Pancreas (tissue), 10 donors: ENCODE data around the gene P2RX5. TPM values are rescaled to one million over a fixed set of nuclear protein-coding genes. Genes with fewer than 3 reads are reported as not detected.
"Not testable (repeated sequence)": the region's sequence is repeated elsewhere in the genome, so short reads cannot be mapped to it uniquely, and the experiment has no call there.

Experiments
- ATAC-seq, 4 donors: fragments of 200-7000 bp; cut with Tn5 transposase; one replicate each; pipeline versions ENCODE4 v1.8.0 to v1.9.1; 2020; ENCODE audit warnings: mild to moderate bottlenecking in 4 of 4, moderate library complexity in 4 of 4
- DNase-seq, 6 donors: peaks; one replicate each; pipeline ENCODE4 v3.0.0-alpha.2; 2020
- FAIRE-seq: peaks from 2 replicates; lab custom pipeline; 2012; peaks lifted over from hg19 to GRCh38; lab: Jason Lieb, UNC
- H3K27ac ChIP-seq, 4 donors: fragments of 200-600 bp; sonication (generic); 1 replicate in 3 of 4; 2 replicates in 1 of 4; pipeline versions ENCODE4 v1.5.0 to v1.8.0; 2020
- H3K27me3 ChIP-seq, 4 donors: fragments of 200-600 bp; one replicate each; pipeline ENCODE4 v1.8.0; 2021
- H3K36me3 ChIP-seq, 3 donors: fragments of 200-600 bp; sonication (generic) in 1 of 3; one replicate each; pipeline versions ENCODE4 v1.5.0 to v1.8.0; 2020 to 2021
- H3K4me1 ChIP-seq, 3 donors: fragments of 200-600 bp; one replicate each; pipeline ENCODE4 v1.8.0; 2021
- H3K4me3 ChIP-seq, 4 donors: fragments of 200-600 bp; sonication (generic) in 2 of 4; one replicate each; pipeline versions ENCODE4 v1.5.0 to v1.8.0; 2020 to 2021
- H3K9me3 ChIP-seq, 4 donors: fragments of 200-600 bp; one replicate each; pipeline ENCODE4 v1.8.0; 2021
- WGBS, 2 donors: extraction: QIAGEN DNeasy Blood & Tissue Kit; methylation state at CpG; one replicate each; pipeline ENCODE4 v1.1.7; 2013; 5-methylcytosine and 5-hydroxymethylcytosine counted together
- intact Hi-C, 3 donors: fragments of 100-400 bp; cut with DNase I; formaldehyde crosslinking; loops; one replicate each; pipeline versions ENCODE4 v1.11.1 to v1.14.2; 2022
- polyA plus RNA-seq, 2 donors: library from polyadenylated mRNA; stranded (reverse); fragments of 200-250 nt; gene quantifications; one replicate each; pipeline ENCODE4 v1.2.3, GENCODE V29; 2013
- total RNA-seq, 6 donors: library from RNA; stranded (reverse); fragmentation: NEBNext Ultra II Directional in 4 of 6; extraction: Animal tissue kit (Norgen Biotek cat#: 25700) in 4 of 6; gene quantifications; one replicate each; pipeline versions ENCODE4 v1.2.1 to v1.2.4, GENCODE V29; 2021 to 2023
- TF ChIP-seq, protein P1 (sequence below), 4 donors: fragments of 200-600 bp; sonication (generic) in 3 of 4; IDR thresholded peaks; one replicate each; pipeline versions ENCODE4 v1.5.0 to v1.8.0; 2021; ENCODE audit warnings: antibody characterized with exemption in 4 of 4
- donor health status: healthy with polysubstance abuse.
- donor health status: DM: no; HTN: no; CAD: no; lungs with moderate emphysema.
- donor health status: DM: no; HTN: no; CAD: no.
- donor health status: control.
- donor health status: control.
- donor health status: Bipolar disorder and iron deficiency.
- donor health status: DM: yes; HTN: yes; CAD: no.
- donor health status: DM: no; HTN: no; CAD: no.
- donor health status: DM: no; HTN: no; CAD: no.
- donor health status: DM: yes; HTN: yes; CAD: no.

The P2RX5 gene
- total and polyA plus RNA-seq, 8 donors: 0.13 to 1.4 (median 0.55) TPM

DNA sequence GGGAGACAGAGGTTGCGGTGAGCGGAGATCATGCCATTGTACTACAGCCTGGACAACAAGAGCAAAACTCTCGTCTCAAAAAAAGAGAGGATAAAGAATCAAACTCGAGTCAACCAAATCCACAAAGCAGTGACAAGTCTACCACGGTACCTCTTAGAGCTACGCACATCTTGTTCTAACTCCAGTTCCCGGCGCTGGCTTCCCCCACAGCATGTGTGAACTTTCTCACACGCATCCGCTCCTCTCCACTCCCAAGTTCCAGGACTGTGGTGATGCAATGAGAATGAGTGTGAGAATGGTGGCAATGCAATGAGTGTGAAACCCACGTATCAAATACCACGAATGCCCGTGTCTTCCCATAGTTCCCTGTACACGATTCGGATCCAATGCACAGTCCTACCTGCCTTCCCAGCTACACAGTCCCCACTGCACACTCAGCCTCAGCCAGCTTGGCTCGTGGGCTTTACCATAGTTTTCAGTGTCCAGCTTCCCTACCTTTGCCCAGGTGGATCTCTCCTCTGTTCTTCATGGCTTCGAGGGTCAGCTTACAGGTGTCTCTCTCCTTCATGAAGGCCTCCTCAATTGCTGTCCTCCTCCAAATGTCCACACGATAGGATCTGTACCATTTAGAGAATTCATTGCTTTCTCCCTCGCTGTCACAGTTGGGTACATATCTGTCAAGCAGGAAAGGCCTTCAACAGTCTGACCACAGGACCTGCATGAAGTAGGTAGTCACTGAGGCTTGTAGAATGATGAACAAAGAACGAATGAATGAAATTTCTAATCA lies 9.2 kb upstream of the P2RX5 start:
- intact Hi-C loops: no loop called here
- no peak for FAIRE-seq
- Histone ChIP-seq H3K27ac (no peak overlapping the region), H3K4me1 (no peaks in the 10 kb centered on the region), H3K27me3 (no peaks in the 10 kb centered on the region), H3K9me3 (no peaks in the 10 kb centered on the region), H3K36me3 (no peaks in the 10 kb centered on the region), H3K4me3 (no peak overlapping the region)
- ATAC-seq: no peak
- TF ChIP-seq, protein P1, sequence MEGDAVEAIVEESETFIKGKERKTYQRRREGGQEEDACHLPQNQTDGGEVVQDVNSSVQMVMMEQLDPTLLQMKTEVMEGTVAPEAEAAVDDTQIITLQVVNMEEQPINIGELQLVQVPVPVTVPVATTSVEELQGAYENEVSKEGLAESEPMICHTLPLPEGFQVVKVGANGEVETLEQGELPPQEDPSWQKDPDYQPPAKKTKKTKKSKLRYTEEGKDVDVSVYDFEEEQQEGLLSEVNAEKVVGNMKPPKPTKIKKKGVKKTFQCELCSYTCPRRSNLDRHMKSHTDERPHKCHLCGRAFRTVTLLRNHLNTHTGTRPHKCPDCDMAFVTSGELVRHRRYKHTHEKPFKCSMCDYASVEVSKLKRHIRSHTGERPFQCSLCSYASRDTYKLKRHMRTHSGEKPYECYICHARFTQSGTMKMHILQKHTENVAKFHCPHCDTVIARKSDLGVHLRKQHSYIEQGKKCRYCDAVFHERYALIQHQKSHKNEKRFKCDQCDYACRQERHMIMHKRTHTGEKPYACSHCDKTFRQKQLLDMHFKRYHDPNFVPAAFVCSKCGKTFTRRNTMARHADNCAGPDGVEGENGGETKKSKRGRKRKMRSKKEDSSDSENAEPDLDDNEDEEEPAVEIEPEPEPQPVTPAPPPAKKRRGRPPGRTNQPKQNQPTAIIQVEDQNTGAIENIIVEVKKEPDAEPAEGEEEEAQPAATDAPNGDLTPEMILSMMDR (IDR thresholded peaks at IDR 0.05): no peak
- WGBS, 2 donors: 60 to 67% methylated on average over 20 of the region's 20 CpGs
- DNase-seq: no peak

DNA sequence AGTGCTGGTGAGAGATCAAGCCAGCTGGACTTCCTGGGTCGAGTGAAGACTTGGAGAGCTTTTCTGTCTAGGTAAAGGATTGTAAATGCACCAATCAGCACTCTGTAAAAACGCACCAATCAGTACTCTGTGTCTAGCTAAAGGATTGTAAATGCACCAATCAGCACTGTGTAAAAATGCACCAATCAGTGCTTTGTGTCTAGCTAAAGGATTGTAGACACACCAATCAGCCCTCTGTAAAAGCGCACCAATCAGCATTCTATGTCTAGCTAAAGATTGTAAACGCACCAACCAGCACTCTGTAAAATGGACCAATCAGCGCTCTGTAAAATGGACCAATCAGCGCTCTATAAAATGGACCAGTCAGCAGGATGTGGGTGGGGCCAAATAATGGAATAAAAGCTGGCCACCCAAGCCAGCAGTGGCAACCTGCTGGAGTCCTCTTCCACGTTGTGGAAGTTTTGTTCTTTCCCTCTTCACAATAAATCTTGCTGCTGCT lies 6.1 kb upstream of the P2RX5 start:
- H3K27ac ChIP-seq, H3K27me3 ChIP-seq, H3K9me3 ChIP-seq, DNase-seq, H3K36me3 ChIP-seq, H3K4me3 ChIP-seq, ATAC-seq, intact Hi-C loops, H3K4me1 ChIP-seq, FAIRE-seq: not testable (repeated sequence)
- WGBS, 2 donors: 80 to 82% methylated on average over 7 of the region's 7 CpGs

DNA sequence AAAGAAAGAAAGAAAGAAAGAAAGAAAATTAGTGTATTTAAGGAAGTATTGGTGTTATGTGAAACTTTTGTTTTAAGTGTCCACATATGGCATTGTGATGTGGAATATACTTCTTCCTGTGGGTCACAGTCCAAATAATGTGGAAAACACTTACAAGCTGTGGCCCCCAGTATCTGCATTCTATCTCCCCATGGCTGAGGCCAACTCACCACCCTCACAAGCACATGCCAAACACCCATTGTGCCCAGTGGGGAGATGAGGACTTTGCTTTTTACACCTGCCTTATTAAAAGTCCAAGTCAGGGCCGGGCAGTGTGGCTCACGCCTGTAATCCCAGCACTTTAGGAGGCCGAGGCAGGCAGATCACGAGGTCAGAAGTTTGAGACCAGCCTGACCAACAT lies 4.0 kb upstream of the P2RX5 start:
- intact Hi-C loops: no loop called here
- H3K4me1 ChIP-seq: no peaks in the 10 kb centered on the region
- no peak overlapping the region for H3K27ac ChIP-seq
- TF ChIP-seq, protein P1 (IDR thresholded peaks at IDR 0.05): no peak
- no peaks in the 10 kb centered on the region for H3K27me3 ChIP-seq
- ATAC-seq (no peak), DNase-seq (no peak), FAIRE-seq (no peak)
- H3K36me3 ChIP-seq: no peaks in the 10 kb centered on the region
- WGBS, 2 donors: 80 to 88% methylated on average over 4 of the region's 4 CpGs
- no peaks in the 10 kb centered on the region for H3K9me3 ChIP-seq
- H3K4me3 ChIP-seq: no peak overlapping the region

DNA sequence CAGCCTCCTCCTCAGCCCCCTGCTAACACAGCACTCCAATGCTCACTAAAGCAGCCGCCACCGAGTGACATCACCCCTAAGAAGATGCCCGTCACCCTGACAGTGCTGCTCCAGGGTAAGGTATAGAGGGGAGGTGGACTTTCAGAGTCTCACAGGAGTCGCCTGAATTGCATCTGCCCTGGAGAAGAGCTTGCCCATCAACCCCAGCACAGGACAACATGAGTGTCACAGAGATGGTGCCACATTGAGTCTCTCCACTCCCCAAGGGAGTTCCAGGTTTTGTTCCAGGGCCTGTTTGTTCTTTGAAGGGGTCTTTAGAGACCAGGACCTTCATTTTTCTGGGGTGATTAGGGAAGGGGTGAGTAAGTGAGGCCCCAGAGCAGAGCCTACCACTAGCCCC lies 2.2 kb upstream of the P2RX5 start:
- DNase-seq: no peak
- intact Hi-C loops: no loop called here
- no peaks in the 10 kb centered on the region for H3K36me3 ChIP-seq
- no peaks in the 10 kb centered on the region for H3K27me3 ChIP-seq
- WGBS, 2 donors: 73 to 78% methylated on average over 4 of the region's 4 CpGs
- TF ChIP-seq, protein P1 (IDR thresholded peaks at IDR 0.05): no peak
- no peaks in the 10 kb centered on the region for H3K4me1 ChIP-seq
- no peak for FAIRE-seq
- H3K4me3 ChIP-seq: no peak overlapping the region
- ATAC-seq: no peak
- H3K27ac ChIP-seq: no peak overlapping the region
- H3K9me3 ChIP-seq: no peaks in the 10 kb centered on the region

DNA sequence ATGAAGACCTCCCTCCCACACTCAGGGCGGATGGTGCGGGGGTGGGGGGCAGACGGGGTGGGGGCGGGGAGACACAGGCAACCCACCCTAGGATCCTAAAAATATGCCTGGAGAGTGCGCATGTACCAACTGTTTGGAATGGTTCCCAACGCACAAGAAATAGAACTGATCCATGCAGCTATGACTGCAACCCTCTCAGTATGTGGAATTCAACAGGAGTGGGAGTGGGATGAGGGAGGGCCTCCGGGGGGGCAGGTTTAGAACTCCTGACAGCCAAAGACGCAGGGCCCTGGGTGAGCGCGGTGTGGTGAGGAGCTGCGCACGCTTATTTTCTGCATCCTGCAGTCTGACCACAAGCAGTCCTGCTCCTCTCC lies 1.1 kb upstream of the P2RX5 start:
- DNase-seq: no peak
- H3K9me3 ChIP-seq: no peaks in the 10 kb centered on the region
- intact Hi-C loops: no loop called here
- H3K27me3 ChIP-seq: no peaks in the 10 kb centered on the region
- no peak overlapping the region for H3K27ac ChIP-seq
- TF ChIP-seq, protein P1 (IDR thresholded peaks at IDR 0.05): no peak
- no peaks in the 10 kb centered on the region for H3K4me1 ChIP-seq
- 50 to 52% methylated on average over 12 of the region's 12 CpGs for WGBS, 2 donors
- no peak overlapping the region for H3K4me3 ChIP-seq
- H3K36me3 ChIP-seq: no peaks in the 10 kb centered on the region
- FAIRE-seq: no peak
- no peak for ATAC-seq
